ENCODE results near the gene CROCC.

Gene CROCC

DNA sequence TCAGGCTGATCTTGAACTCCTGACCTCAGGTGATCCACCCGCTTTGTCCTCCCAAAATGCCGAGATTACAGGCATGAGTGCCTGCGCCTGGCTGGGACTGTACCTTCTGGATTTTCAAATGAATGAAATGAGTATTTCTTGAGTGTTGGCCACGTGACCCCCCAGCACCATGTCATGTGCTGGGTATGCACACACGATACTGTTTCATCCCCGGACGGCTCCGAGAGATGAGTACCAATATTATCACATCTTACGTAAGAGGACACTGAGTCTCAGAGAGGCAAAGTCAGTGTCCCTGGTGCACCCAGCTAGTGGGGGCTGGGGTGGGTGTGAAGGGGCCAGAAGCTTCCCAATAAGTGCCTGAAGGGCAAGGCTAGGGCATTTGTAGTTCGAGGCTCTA, 780 bp upstream of the CROCC start:
- no peak overlapping the region for H3K27ac ChIP-seq
- no peak overlapping the region for H3K4me3 ChIP-seq (ENCODE audit: low read depth, low read length)
- in situ Hi-C loops (cut with HindIII; ENCODE audit: low pct_ligation_motif_present, low sequenced_read_pairs), result no loop called here
- TF ChIP-seq, protein P1, sequence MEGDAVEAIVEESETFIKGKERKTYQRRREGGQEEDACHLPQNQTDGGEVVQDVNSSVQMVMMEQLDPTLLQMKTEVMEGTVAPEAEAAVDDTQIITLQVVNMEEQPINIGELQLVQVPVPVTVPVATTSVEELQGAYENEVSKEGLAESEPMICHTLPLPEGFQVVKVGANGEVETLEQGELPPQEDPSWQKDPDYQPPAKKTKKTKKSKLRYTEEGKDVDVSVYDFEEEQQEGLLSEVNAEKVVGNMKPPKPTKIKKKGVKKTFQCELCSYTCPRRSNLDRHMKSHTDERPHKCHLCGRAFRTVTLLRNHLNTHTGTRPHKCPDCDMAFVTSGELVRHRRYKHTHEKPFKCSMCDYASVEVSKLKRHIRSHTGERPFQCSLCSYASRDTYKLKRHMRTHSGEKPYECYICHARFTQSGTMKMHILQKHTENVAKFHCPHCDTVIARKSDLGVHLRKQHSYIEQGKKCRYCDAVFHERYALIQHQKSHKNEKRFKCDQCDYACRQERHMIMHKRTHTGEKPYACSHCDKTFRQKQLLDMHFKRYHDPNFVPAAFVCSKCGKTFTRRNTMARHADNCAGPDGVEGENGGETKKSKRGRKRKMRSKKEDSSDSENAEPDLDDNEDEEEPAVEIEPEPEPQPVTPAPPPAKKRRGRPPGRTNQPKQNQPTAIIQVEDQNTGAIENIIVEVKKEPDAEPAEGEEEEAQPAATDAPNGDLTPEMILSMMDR (IDR thresholded peaks at IDR 0.05; ENCODE audit: low read depth, low read length, missing control alignments), result no peak
- DNase-seq, result no peak
- H3K36me3 ChIP-seq (replicated peaks), result no peaks in the 10 kb centered on the region
- no peaks in the 10 kb centered on the region for H3K27me3 ChIP-seq (replicated peaks)

- in situ Hi-C loops (cut with HindIII; ENCODE audit: low pct_ligation_motif_present, low sequenced_read_pairs), result no loop called here
- H3K27ac ChIP-seq, result no peak overlapping the region
- no peak overlapping the region for H3K4me3 ChIP-seq (ENCODE audit: low read depth, low read length)
- H3K36me3 ChIP-seq (replicated peaks), result no peaks in the 10 kb centered on the region
- H3K27me3 ChIP-seq (replicated peaks), result no peaks in the 10 kb centered on the region
- DNase-seq, result no peak
- TF ChIP-seq, protein P1 (IDR thresholded peaks at IDR 0.05; ENCODE audit: low read depth, low read length, missing control alignments), result no peak
Observed at GRCh38 chr1:16922466-16922865, 735 bp downstream of the CROCC start.

DNA sequence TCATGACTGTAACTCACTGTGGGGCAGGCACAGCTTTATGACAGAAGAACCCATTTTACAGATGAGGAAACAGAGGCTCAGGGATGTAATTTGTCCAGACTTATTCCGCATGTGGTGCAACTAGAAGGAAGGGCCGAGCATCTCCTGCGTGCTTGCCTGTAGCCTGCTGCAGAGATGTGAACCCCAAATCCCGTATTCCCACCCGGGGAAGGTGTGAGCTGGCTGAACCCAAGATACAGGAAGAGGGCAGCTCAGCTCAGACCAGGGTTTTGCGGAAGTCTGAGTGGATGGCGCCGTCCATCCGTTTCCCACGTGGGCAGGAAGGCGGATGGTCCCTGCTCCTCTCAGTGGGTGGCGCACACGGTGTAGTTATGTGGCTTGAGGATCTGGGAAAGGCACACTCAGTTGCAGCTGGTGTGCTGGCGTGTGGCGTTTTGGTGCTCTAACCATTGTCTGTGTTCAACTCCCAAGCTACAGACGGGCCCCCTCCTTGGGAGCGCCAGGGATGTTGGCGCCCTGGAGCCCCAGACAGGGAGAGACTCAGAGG, 1.2 kb downstream of the CROCC start:
- in situ Hi-C loops (cut with HindIII; ENCODE audit: low pct_ligation_motif_present, low sequenced_read_pairs), result no loop called here
- Histone ChIP-seq H3K4me3 (ENCODE audit: low read depth, low read length) (no peak overlapping the region), H3K36me3 (replicated peaks) (no peaks in the 10 kb centered on the region), H3K27me3 (replicated peaks) (no peaks in the 10 kb centered on the region), H3K27ac (no peak overlapping the region)
- TF ChIP-seq, protein P1 (IDR thresholded peaks at IDR 0.05; ENCODE audit: low read depth, low read length, missing control alignments), result no peak
- no peak for DNase-seq

- Histone ChIP-seq H3K27me3 (replicated peaks) (no peaks in the 10 kb centered on the region), H3K27ac (no peak overlapping the region), H3K4me3 (ENCODE audit: low read depth, low read length) (no peak overlapping the region), H3K36me3 (replicated peaks) (no peaks in the 10 kb centered on the region)
- in situ Hi-C loops (cut with HindIII; ENCODE audit: low pct_ligation_motif_present, low sequenced_read_pairs), result no loop called here
- TF ChIP-seq, protein P1 (IDR thresholded peaks at IDR 0.05; ENCODE audit: low read depth, low read length, missing control alignments), result no peak
- DNase-seq, result no peak
Observed at GRCh38 chr1:16924216-16924918, 2.6 kb downstream of the CROCC start.

DNA sequence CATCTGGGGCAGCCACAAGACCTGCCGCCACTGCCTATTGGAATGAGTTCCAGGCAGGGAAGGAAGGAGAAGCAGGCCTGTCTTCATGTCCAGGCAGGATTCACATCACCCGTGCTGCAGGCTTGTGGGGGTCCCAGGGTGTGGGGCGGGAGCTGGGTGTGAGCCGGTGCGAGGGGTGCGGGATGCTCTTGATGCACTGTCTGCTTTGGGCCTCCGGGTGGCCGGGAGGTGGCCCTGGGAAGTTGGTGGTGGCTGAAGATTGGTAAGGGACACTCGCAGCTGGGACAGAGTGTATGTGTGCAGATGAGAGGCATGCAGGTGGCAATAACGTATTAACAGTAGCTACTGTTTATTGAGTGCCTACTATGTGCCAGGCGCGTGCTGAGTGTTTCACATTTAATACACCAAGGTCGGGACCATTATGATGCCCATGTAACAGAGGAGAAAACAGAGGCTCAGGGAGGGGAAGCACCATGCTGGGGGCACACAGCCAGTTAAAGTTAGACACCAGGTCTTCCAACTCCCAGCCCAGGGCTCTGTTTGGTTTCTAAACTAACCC, 3.3 kb downstream of the CROCC start:
- in situ Hi-C loops (cut with HindIII; ENCODE audit: low pct_ligation_motif_present, low sequenced_read_pairs), result no loop called here
- H3K27ac ChIP-seq, result no peak overlapping the region
- no peaks in the 10 kb centered on the region for H3K27me3 ChIP-seq (replicated peaks)
- H3K36me3 ChIP-seq (replicated peaks), result no peaks in the 10 kb centered on the region
- TF ChIP-seq, protein P1 (IDR thresholded peaks at IDR 0.05; ENCODE audit: low read depth, low read length, missing control alignments), result peak; percentile 30
- no peak overlapping the region for H3K4me3 ChIP-seq (ENCODE audit: low read depth, low read length)
- no peak for DNase-seq

Data from brain microvascular endothelial cell (primary cell).